ENCODE results near the gene ANO4.

The ANO4 gene

GRCh38 chr12:101047652-101048051 lies 253.1 kb downstream of the ANO4 start:
- H3K4me3 ChIP-seq (ENCODE audit: low read depth in 1 of 2, low read length in 2 of 2): no peak overlapping the region
- DNase-seq: no peak
- H3K36me3 ChIP-seq (ENCODE audit: insufficient read depth, low read length): no peaks in the 10 kb centered on the region
- H3K4me2 ChIP-seq (ENCODE audit: insufficient read depth, low read length): no peak overlapping the region
- no peaks in the 10 kb centered on the region for H3K9me3 ChIP-seq (ENCODE audit: insufficient read depth, low read length, severe bottlenecking)
- no peak overlapping the region for H2AFZ ChIP-seq (ENCODE audit: low read depth, low read length)
- no peak overlapping the region for H3K9ac ChIP-seq (ENCODE audit: low read depth, low read length)
- H4K20me1 ChIP-seq (ENCODE audit: insufficient read depth, low read length): no peaks in the 10 kb centered on the region
- no peaks in the 10 kb centered on the region for H3K4me1 ChIP-seq (ENCODE audit: insufficient read depth, low read length)
- no peak for TF ChIP-seq CTCF (IDR thresholded peaks at IDR 0.05; ENCODE audit: borderline replicate concordance, extremely low read depth, low read length, poor library complexity, severe bottlenecking)
- no peak for TF ChIP-seq EZH2 (IDR thresholded peaks at IDR 0.05; ENCODE audit: borderline replicate concordance, low read depth, low read length, severe bottlenecking)
- H3K27ac ChIP-seq (ENCODE audit: low read length): no peak overlapping the region
- no peaks in the 10 kb centered on the region for H3K79me2 ChIP-seq (ENCODE audit: insufficient read depth, low read length)
- H3K27me3 ChIP-seq (ENCODE audit: insufficient read depth, low read length, poor library complexity): no peaks in the 10 kb centered on the region
- ATAC-seq (ENCODE audit: insufficient read depth, low read depth): no peak

- H3K4me1 ChIP-seq (ENCODE audit: insufficient read depth, low read length): no peaks in the 10 kb centered on the region
- H3K9me3 ChIP-seq (ENCODE audit: insufficient read depth, low read length, severe bottlenecking): no peaks in the 10 kb centered on the region
- H3K4me3 ChIP-seq (ENCODE audit: low read depth in 1 of 2, low read length in 2 of 2): no peak overlapping the region
- H3K27me3 ChIP-seq (ENCODE audit: insufficient read depth, low read length, poor library complexity): no peaks in the 10 kb centered on the region
- ATAC-seq (ENCODE audit: insufficient read depth, low read depth): no peak
- DNase-seq: no peak
- H3K79me2 ChIP-seq (ENCODE audit: insufficient read depth, low read length): no peaks in the 10 kb centered on the region
- H3K4me2 ChIP-seq (ENCODE audit: insufficient read depth, low read length): no peak overlapping the region
- no peak for TF ChIP-seq CTCF (IDR thresholded peaks at IDR 0.05; ENCODE audit: borderline replicate concordance, extremely low read depth, low read length, poor library complexity, severe bottlenecking)
- no peak overlapping the region for H3K27ac ChIP-seq (ENCODE audit: low read length)
- H4K20me1 ChIP-seq (ENCODE audit: insufficient read depth, low read length): no peaks in the 10 kb centered on the region
- H3K36me3 ChIP-seq (ENCODE audit: insufficient read depth, low read length): no peaks in the 10 kb centered on the region
- no peak overlapping the region for H3K9ac ChIP-seq (ENCODE audit: low read depth, low read length)
- no peak overlapping the region for H2AFZ ChIP-seq (ENCODE audit: low read depth, low read length)
These were observed 256.1 kb downstream of the ANO4 start for GRCh38 chr12:101050631-101051030.

- no peaks in the 10 kb centered on the region for H3K27me3 ChIP-seq (ENCODE audit: insufficient read depth, low read length, poor library complexity)
- no peaks in the 10 kb centered on the region for H3K9me3 ChIP-seq (ENCODE audit: insufficient read depth, low read length, severe bottlenecking)
- no peaks in the 10 kb centered on the region for H3K79me2 ChIP-seq (ENCODE audit: insufficient read depth, low read length)
- no peak overlapping the region for H2AFZ ChIP-seq (ENCODE audit: low read depth, low read length)
- TF ChIP-seq EZH2 (IDR thresholded peaks at IDR 0.05; ENCODE audit: borderline replicate concordance, low read depth, low read length, severe bottlenecking) (no peak), CTCF (IDR thresholded peaks at IDR 0.05; ENCODE audit: borderline replicate concordance, extremely low read depth, low read length, poor library complexity, severe bottlenecking) (no peak)
- H3K4me2 ChIP-seq (ENCODE audit: insufficient read depth, low read length): no peak overlapping the region
- H4K20me1 ChIP-seq (ENCODE audit: insufficient read depth, low read length): no peaks in the 10 kb centered on the region
- H3K9ac ChIP-seq (ENCODE audit: low read depth, low read length): no peak overlapping the region
- ATAC-seq (ENCODE audit: insufficient read depth, low read depth): no peak
- no peak overlapping the region for H3K27ac ChIP-seq (ENCODE audit: low read length)
- no peak for DNase-seq
- H3K36me3 ChIP-seq (ENCODE audit: insufficient read depth, low read length): no peaks in the 10 kb centered on the region
- no peaks in the 10 kb centered on the region for H3K4me1 ChIP-seq (ENCODE audit: insufficient read depth, low read length)
- H3K4me3 ChIP-seq (ENCODE audit: low read depth in 1 of 2, low read length in 2 of 2): no peak overlapping the region
These were observed 256.6 kb downstream of the ANO4 start for GRCh38 chr12:101051151-101051550.

GRCh38 chr12:101051901-101052550 lies 257.4 kb downstream of the ANO4 start:
- no peak overlapping the region for H3K9ac ChIP-seq (ENCODE audit: low read depth, low read length)
- no peak for DNase-seq

More at GRCh38 chr12:101051901-101052550, 257.4 kb downstream of the ANO4 start:
- no peak overlapping the region for H2AFZ ChIP-seq (ENCODE audit: low read depth, low read length)
- no peak overlapping the region for H3K4me2 ChIP-seq (ENCODE audit: insufficient read depth, low read length)
- H3K36me3 ChIP-seq (ENCODE audit: insufficient read depth, low read length): no peaks in the 10 kb centered on the region
- no peak for ATAC-seq (ENCODE audit: insufficient read depth, low read depth)
- no peak overlapping the region for H3K4me3 ChIP-seq (ENCODE audit: low read depth in 1 of 2, low read length in 2 of 2)
- no peak for TF ChIP-seq CTCF (IDR thresholded peaks at IDR 0.05; ENCODE audit: borderline replicate concordance, extremely low read depth, low read length, poor library complexity, severe bottlenecking)
- TF ChIP-seq EZH2 (IDR thresholded peaks at IDR 0.05; ENCODE audit: borderline replicate concordance, low read depth, low read length, severe bottlenecking): no peak
- H4K20me1 ChIP-seq (ENCODE audit: insufficient read depth, low read length): no peaks in the 10 kb centered on the region
- no peaks in the 10 kb centered on the region for H3K4me1 ChIP-seq (ENCODE audit: insufficient read depth, low read length)
- no peaks in the 10 kb centered on the region for H3K79me2 ChIP-seq (ENCODE audit: insufficient read depth, low read length)
- H3K27ac ChIP-seq (ENCODE audit: low read length): no peak overlapping the region
- H3K9me3 ChIP-seq (ENCODE audit: insufficient read depth, low read length, severe bottlenecking): no peaks in the 10 kb centered on the region
- no peaks in the 10 kb centered on the region for H3K27me3 ChIP-seq (ENCODE audit: insufficient read depth, low read length, poor library complexity)
